Osteocyte (in vitro differentiated cells): Measurements from ENCODE around the gene DMBX1. TPM values are rescaled to one million over a fixed set of nuclear protein-coding genes. Genes with fewer than 3 reads are reported as not detected.

Source experiments
- DNase-seq: peaks from one replicate; pipeline ENCODE4 v3.0.0; 2021; ENCODE audit warnings: mixed read lengths; ENCODE audit not compliant: unreplicated experiment; ENCODE audit errors: extremely low spot score
- H3K27ac Mint-ChIP-seq: one replicate; pipeline ENCODE4 v1.8.0; 2021; ENCODE audit warnings: mild to moderate bottlenecking, mixed read lengths; ENCODE audit not compliant: unreplicated experiment
- H3K27me3 Mint-ChIP-seq: one replicate; pipeline ENCODE4 v1.8.0; 2021; ENCODE audit warnings: mixed read lengths; ENCODE audit not compliant: unreplicated experiment
- H3K36me3 Mint-ChIP-seq: one replicate; pipeline ENCODE4 v1.8.0; 2021; ENCODE audit warnings: mixed read lengths; ENCODE audit not compliant: unreplicated experiment
- H3K4me1 Mint-ChIP-seq: one replicate; pipeline ENCODE4 v1.8.0; 2021; ENCODE audit warnings: mixed read lengths; ENCODE audit not compliant: unreplicated experiment
- H3K4me3 Mint-ChIP-seq: one replicate; pipeline ENCODE4 v1.8.0; 2021; ENCODE audit warnings: mild to moderate bottlenecking, moderate library complexity, mixed read lengths; ENCODE audit not compliant: unreplicated experiment
- H3K9me3 Mint-ChIP-seq: one replicate; pipeline ENCODE4 v1.8.0; 2021; ENCODE audit warnings: mixed read lengths; ENCODE audit not compliant: unreplicated experiment
- total RNA-seq: library from RNA; stranded (reverse); gene quantifications from 2 replicates; pipeline ENCODE4 v1.2.1, GENCODE V29; 2021
- TF ChIP-seq, protein P1 (sequence below): fragments of 200-600 bp; sonication (generic); IDR thresholded peaks from 2 replicates; pipeline ENCODE4 v1.5.0; 2021; ENCODE audit warnings: antibody characterized with exemption, mild to moderate bottlenecking, moderate library complexity

DMBX1 gene
- total RNA-seq, 1 donor from 2014 or later = not detected

DNA sequence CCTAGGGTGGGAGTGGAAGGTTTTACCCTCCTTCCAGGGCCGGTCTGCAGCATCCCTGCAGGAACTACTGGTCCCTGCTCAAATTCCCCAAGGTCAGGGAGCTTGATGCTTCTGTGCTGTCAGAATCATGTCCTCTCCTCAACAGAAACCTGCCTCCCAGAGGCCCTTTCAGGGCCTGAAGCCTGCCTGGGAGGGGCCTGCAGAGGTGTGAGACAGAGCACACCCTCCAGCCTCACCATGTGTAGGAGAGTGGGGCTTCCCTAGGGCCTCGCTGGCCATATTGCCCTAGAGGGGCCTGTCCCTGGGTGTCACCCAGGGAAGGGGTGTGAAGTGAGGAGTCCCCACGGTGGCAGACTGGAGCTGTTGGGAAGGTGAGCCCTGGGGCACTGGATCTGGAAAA, 40.7 kb downstream of the DMBX1 start:
- no peak overlapping the region for H3K27ac Mint-ChIP-seq
- H3K36me3 Mint-ChIP-seq = no peaks in the 10 kb centered on the region
- H3K27me3 Mint-ChIP-seq = peaks cover 62% of the 10 kb centered on the region
- H3K4me1 Mint-ChIP-seq = peaks cover 2% of the 10 kb centered on the region
- TF ChIP-seq, protein P1, sequence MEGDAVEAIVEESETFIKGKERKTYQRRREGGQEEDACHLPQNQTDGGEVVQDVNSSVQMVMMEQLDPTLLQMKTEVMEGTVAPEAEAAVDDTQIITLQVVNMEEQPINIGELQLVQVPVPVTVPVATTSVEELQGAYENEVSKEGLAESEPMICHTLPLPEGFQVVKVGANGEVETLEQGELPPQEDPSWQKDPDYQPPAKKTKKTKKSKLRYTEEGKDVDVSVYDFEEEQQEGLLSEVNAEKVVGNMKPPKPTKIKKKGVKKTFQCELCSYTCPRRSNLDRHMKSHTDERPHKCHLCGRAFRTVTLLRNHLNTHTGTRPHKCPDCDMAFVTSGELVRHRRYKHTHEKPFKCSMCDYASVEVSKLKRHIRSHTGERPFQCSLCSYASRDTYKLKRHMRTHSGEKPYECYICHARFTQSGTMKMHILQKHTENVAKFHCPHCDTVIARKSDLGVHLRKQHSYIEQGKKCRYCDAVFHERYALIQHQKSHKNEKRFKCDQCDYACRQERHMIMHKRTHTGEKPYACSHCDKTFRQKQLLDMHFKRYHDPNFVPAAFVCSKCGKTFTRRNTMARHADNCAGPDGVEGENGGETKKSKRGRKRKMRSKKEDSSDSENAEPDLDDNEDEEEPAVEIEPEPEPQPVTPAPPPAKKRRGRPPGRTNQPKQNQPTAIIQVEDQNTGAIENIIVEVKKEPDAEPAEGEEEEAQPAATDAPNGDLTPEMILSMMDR = no peak
- no peak overlapping the region for H3K4me3 Mint-ChIP-seq
- H3K9me3 Mint-ChIP-seq = no peaks in the 10 kb centered on the region
- DNase-seq = no peak

DNA sequence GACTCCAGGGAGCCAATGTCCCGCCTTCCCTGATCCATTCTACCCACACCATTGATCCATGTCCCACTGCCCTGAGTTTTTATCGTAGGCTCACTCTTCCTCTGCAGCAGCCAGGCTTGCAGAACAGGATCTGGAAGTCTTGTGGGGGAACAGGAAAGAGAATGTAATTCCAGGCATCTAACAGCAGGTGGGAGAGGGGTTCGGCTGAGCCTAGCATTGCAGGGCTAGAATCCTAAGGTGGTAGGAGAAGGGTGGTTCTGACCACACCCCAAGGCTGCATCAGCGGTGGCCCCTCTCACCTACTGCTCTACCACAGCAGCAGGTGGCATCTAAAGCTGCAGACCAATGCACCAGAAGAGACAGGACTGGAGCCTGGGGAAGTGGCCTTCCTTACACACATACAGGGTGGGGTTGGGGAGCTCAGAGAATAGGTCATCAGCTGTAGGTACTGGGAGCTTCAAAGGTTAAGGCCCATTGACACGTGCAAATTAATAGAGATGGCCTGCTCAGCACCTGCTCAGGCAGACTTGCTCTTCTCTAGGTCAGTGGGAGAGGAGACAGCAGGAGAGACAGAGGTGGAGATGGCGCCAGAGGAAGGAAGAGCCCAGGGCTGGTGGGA, 41.3 kb downstream of the DMBX1 start:
- no peak for DNase-seq
- Mint-ChIP-seq H3K9me3 (no peaks in the 10 kb centered on the region), H3K27me3 (peaks cover 61% of the 10 kb centered on the region), H3K36me3 (no peaks in the 10 kb centered on the region), H3K4me3 (no peak overlapping the region), H3K27ac (no peak overlapping the region), H3K4me1 (peaks cover 2% of the 10 kb centered on the region)
- TF ChIP-seq, protein P1 = no peak

DNA sequence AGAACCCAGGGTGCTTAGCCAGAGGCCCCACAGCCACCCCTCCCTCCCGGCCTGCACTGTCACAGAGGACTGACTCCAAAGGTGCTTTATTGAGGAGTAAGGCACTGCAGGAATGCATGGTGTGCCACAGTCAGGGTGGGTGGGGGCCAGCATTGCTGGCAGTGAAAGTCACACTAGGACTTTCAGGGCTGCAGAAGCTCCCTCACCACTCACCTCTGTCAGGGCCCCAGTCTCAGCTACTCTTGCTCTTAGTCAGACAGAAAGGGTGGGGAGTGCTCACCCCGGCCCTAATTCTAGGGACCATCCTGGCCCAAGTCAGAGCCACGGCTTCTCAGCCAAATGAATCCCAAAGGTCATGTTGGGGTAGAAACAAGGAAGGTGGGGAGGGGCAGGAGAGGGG, 42.5 kb downstream of the DMBX1 start:
- Mint-ChIP-seq H3K27me3 (peaks cover 66% of the 10 kb centered on the region), H3K27ac (no peak overlapping the region), H3K9me3 (peaks cover 5% of the 10 kb centered on the region), H3K4me3 (no peak overlapping the region), H3K4me1 (peaks cover 2% of the 10 kb centered on the region), H3K36me3 (peaks cover 3% of the 10 kb centered on the region)
- TF ChIP-seq, protein P1 = no peak
- no peak for DNase-seq

DNA sequence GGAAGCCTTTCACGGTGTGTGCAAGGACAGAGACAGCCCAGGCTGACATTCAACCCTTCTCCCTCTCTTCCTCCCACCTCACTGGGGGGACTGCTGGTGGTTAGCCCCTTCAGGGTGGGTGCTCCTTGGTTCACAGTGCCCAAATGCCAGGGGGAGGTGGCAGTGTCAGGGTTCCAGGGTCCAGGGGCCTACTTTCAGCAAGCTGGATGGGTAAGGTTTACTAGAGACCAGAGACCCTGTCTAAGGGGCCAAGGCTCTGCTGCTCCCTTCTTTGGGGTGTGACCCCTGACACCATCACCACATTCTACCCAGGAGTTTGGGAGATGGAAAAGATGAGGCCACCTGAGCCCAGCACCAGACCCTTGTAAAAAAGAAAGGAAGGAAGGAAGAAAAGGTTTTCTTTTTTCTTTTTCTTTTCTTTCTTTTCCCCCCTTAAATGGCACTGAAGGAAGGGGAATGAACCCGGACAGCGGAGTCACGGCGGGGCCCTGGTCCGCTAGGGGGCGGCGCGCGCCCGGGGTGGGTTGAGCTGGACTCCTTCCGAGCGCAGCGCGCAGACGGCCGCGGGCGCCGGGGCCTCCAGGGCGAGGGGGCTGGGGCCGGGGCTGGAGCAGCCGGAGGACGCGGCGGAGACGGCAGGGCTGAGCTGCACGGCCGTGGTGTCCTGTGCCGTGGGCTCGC, 43.0 kb downstream of the DMBX1 start:
- peaks cover 3% of the 10 kb centered on the region for H3K36me3 Mint-ChIP-seq
- peaks cover 65% of the 10 kb centered on the region for H3K27me3 Mint-ChIP-seq
- DNase-seq = peak; percentile 88
- TF ChIP-seq, protein P1 = peak; percentile 74
- H3K4me1 Mint-ChIP-seq = peaks cover 2% of the 10 kb centered on the region
- no peak overlapping the region for H3K27ac Mint-ChIP-seq
- peak overlapping the region; percentile 18 for H3K4me3 Mint-ChIP-seq
- peaks cover 5% of the 10 kb centered on the region for H3K9me3 Mint-ChIP-seq

DNA sequence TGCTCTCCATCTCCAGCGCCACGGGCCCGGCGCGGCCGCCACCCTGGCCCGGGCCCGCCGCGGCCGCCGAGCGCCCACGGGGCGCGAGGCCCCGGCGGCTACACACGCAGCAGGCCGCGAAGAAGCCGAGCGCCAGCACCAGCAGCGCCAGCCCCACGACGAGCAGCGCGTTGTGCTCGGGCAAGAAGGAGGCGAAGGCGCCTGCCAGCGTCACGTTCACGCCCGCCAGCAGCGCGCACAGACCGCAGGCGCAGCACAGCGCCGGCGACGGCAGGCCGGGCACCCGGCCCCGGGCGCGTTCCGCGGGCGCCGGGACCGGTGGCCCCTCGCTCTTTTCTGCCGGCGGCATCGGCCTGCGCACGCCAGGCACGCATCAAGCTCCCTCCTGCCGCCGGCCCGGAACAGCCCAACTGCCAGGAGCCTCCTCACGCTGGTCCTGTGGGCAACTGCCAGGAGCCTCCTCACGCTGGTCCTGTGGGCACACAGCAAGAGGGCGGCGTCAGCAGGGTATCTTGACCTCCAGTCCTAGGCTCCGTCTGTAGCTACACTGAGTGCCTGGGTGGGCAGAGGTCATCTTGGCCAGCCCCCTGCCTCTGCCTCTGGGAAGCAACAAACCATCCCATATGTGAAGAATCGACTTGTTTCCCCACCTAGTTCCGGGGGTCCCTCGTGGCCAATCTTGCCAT, 43.7 kb downstream of the DMBX1 start:
- DNase-seq = no peak

More for the DNA sequence above, 43.7 kb downstream of the DMBX1 start:
- Mint-ChIP-seq H3K9me3 (peaks cover 5% of the 10 kb centered on the region), H3K27me3 (peaks cover 61% of the 10 kb centered on the region), H3K36me3 (peaks cover 3% of the 10 kb centered on the region), H3K27ac (no peak overlapping the region), H3K4me3 (peak overlapping the region; percentile 57), H3K4me1 (peaks cover 2% of the 10 kb centered on the region)
- TF ChIP-seq, protein P1 = no peak
